Gastrocnemius medialis (tissue), 4 donors: ENCODE results near the gene DVL2. TPM values are rescaled to one million over a fixed set of nuclear protein-coding genes. Genes with fewer than 3 reads are reported as not detected.
A peak's percentile ranks its signal among the peaks of the same experiment; 100 is the strongest.

Source experiments
- ATAC-seq, 2 donors: fragments of 150-250 bp; one replicate each; pipeline ENCODE4 v1.9.1; 2016
- DNase-seq, 2 donors: peaks; one replicate each; pipeline ENCODE4 v3.0.0-alpha.2; 2019
- H3K27ac ChIP-seq, 4 donors: fragments of 200-600 bp; sonication (generic); 1 replicate in 1 of 4; 2 replicates in 3 of 4; pipeline ENCODE4 v1.5.1; 2016 to 2018; ENCODE audit warnings: mild to moderate bottlenecking in 2 of 4, moderate library complexity in 1 of 4
- H3K27me3 ChIP-seq, 3 donors: fragments of 200-600 bp; sonication (generic) in 2 of 3; 1 replicate in 1 of 3; 2 replicates in 2 of 3; pipeline versions ENCODE4 v1.5.1 to v1.6.0; 2016 to 2019; ENCODE audit warnings: mild to moderate bottlenecking in 1 of 3, moderate library complexity in 1 of 3
- H3K36me3 ChIP-seq, 2 donors: fragments of 200-600 bp; sonication (generic) in 1 of 2; one replicate each; pipeline ENCODE4 v1.5.1; 2017 to 2018
- H3K4me1 ChIP-seq, 2 donors: fragments of 200-600 bp; sonication (generic) in 1 of 2; one replicate each; pipeline ENCODE4 v1.5.1; 2016 to 2017; ENCODE audit warnings: mild to moderate bottlenecking in 2 of 2
- H3K4me3 ChIP-seq, 4 donors: fragments of 200-600 bp; sonication (generic) in 3 of 4; 1 replicate in 1 of 4; 2 replicates in 3 of 4; pipeline ENCODE4 v1.5.1; 2016 to 2019; ENCODE audit warnings: mild to moderate bottlenecking in 2 of 4
- H3K9me3 ChIP-seq, 3 donors: fragments of 200-600 bp; sonication (generic) in 2 of 3; 1 replicate in 1 of 3; 2 replicates in 2 of 3; pipeline ENCODE4 v1.5.1; 2016 to 2019
- POLR2A ChIP-seq, 2 donors: fragments of 450-650 bp; IDR thresholded peaks; one replicate each; pipeline ENCODE4 v1.6.1; 2017; ENCODE audit warnings: antibody characterized with exemption in 2 of 2, mild to moderate bottlenecking in 2 of 2, moderate library complexity in 2 of 2
- in situ Hi-C, 4 donors: fragments of 200-750 bp; cut with MboI; loops; one replicate each; pipeline versions ENCODE4 v1.15.0 to v1.8.0; 2017; ENCODE audit warnings: low sequenced_read_pairs in 4 of 4
- intact Hi-C: fragments of 100-400 bp; cut with DNase I; formaldehyde crosslinking; loops from one replicate; pipeline ENCODE4 v1.15.1; 2023; ENCODE audit warnings: low total_unique reads
- total RNA-seq, 4 donors: library from RNA; depleted of rRNA; stranded (reverse); fragments of >200 nt; gene quantifications; one replicate each; pipeline versions ENCODE4 v1.1.0 to v1.2.3, GENCODE V29; 2016
- TF ChIP-seq, protein P1 (sequence below), 5 experiments: fragments of 450-650 bp in 3 of 5; fragments of 200-600 bp in 2 of 5; sonication (generic) in 2 of 5; IDR thresholded peaks in 4 of 5; conservative IDR thresholded peaks in 1 of 5; 1 replicate in 4 of 5; 2 replicates in 1 of 5; pipeline ENCODE4 v1.5.1; 2016 to 2019; ENCODE audit warnings: antibody characterized with exemption in 5 of 5, mild to moderate bottlenecking in 3 of 5, moderate library complexity in 3 of 5

DVL2 gene
- total RNA-seq, 4 donors from 2014 or later, result 15.5 to 22.6 (median 20.5) TPM

DNA sequence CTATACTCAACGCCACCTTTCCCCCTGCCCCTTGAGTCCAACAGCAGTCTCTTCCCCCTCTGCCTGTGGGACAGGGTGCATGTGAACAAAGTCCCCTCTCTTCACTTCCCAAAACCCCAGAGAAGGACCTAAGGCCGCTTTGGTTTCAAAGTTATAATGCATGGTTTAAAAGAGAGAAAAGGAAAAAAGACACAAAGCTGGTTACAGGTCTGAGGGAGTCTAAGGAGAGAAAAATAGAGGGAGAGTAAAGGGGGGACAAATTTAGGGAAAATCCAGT, 9.1 kb upstream of the DVL2 start:
- H3K4me1 ChIP-seq, result peaks cover 32 to 40% of the 10 kb centered on the region in 2 donors
- no peaks in the 10 kb centered on the region for H3K9me3 ChIP-seq
- H3K27me3 ChIP-seq, result no peaks in the 10 kb centered on the region
- intact Hi-C loops (loop anchor here (2.0 to 5.0 kb wide), 2 partner anchors 63 to 909 kb away; partner anchors contain the start of genes EIF5A and PER1), in situ Hi-C loops (no loop called here)
- H3K27ac ChIP-seq, result peak overlapping the region; percentile 92 to 99 (median 98)
- peak overlapping the region; percentile 75 to 99 (median 92) for H3K4me3 ChIP-seq
- H3K36me3 ChIP-seq, result peaks cover 0 to 44% of the 10 kb centered on the region in 2 donors
- TF ChIP-seq POLR2A (IDR thresholded peaks at IDR 0.05), result no peak
- TF ChIP-seq, protein P1, sequence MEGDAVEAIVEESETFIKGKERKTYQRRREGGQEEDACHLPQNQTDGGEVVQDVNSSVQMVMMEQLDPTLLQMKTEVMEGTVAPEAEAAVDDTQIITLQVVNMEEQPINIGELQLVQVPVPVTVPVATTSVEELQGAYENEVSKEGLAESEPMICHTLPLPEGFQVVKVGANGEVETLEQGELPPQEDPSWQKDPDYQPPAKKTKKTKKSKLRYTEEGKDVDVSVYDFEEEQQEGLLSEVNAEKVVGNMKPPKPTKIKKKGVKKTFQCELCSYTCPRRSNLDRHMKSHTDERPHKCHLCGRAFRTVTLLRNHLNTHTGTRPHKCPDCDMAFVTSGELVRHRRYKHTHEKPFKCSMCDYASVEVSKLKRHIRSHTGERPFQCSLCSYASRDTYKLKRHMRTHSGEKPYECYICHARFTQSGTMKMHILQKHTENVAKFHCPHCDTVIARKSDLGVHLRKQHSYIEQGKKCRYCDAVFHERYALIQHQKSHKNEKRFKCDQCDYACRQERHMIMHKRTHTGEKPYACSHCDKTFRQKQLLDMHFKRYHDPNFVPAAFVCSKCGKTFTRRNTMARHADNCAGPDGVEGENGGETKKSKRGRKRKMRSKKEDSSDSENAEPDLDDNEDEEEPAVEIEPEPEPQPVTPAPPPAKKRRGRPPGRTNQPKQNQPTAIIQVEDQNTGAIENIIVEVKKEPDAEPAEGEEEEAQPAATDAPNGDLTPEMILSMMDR (IDR thresholded peaks at IDR 0.05 in 4 of 5, conservative IDR thresholded peaks at IDR 0.05 in 1 of 5), result no peak
- DNase-seq, result no peak
- no peak for ATAC-seq

DNA sequence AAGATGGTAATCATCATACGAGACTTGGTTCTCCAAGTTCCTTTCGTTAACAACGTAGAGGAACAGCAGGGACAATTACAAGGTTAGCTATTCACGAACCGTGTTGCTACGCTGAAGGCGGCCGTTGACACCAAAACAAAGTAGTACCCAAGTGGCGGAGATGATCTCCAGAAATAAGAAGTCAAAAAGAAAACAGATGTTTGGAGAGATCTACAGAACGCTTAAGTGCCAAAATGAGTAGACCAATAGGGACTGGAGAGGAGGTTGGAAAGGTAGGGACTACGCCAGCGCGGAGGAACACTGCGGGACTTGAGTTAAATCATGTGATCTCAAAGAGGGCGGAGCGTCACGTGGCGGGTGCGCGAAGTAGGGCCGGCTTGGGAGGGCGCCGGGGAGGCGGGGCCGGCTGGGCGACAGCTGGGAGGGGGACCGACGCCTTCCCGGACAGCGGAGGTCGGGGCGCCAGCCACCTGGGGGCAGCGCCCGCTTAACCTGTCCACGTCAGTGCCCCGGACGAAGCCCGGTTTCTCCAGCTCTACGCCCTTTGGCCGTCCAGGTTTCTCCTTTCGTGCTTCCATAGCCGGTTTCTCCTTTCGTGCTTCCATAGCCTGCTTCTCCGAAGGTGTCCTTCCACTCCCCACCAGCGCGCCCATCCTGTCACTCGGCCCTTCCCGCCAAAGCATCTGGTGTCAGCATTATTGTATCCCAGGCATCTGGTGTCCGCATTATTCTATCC, 8.6 kb upstream of the DVL2 start:
- TF ChIP-seq POLR2A (IDR thresholded peaks at IDR 0.05), result peak; percentile 74 to 75
- TF ChIP-seq, protein P1 (IDR thresholded peaks at IDR 0.05 in 4 of 5, conservative IDR thresholded peaks at IDR 0.05 in 1 of 5), result peak in 3 of 5 experiments; percentile 15 to 27 (median 20)
- peak overlapping the region; percentile 75 to 99 (median 92) for H3K4me3 ChIP-seq
- H3K27ac ChIP-seq, result peak overlapping the region; percentile 92 to 99 (median 98)
- H3K36me3 ChIP-seq, result peaks cover 0 to 44% of the 10 kb centered on the region in 2 donors
- in situ Hi-C loops (no loop called here), intact Hi-C loops (loop anchor here (2.0 to 5.0 kb wide), 2 partner anchors 64 to 909 kb away; partner anchors contain the start of genes EIF5A and PER1)
- ATAC-seq (peak; percentile 40 to 42), DNase-seq (peak; percentile 92 to 96)
- H3K4me1 ChIP-seq, result peaks cover 27 to 35% of the 10 kb centered on the region in 2 donors
- H3K9me3 ChIP-seq, result no peaks in the 10 kb centered on the region
- H3K27me3 ChIP-seq, result no peaks in the 10 kb centered on the region

DNA sequence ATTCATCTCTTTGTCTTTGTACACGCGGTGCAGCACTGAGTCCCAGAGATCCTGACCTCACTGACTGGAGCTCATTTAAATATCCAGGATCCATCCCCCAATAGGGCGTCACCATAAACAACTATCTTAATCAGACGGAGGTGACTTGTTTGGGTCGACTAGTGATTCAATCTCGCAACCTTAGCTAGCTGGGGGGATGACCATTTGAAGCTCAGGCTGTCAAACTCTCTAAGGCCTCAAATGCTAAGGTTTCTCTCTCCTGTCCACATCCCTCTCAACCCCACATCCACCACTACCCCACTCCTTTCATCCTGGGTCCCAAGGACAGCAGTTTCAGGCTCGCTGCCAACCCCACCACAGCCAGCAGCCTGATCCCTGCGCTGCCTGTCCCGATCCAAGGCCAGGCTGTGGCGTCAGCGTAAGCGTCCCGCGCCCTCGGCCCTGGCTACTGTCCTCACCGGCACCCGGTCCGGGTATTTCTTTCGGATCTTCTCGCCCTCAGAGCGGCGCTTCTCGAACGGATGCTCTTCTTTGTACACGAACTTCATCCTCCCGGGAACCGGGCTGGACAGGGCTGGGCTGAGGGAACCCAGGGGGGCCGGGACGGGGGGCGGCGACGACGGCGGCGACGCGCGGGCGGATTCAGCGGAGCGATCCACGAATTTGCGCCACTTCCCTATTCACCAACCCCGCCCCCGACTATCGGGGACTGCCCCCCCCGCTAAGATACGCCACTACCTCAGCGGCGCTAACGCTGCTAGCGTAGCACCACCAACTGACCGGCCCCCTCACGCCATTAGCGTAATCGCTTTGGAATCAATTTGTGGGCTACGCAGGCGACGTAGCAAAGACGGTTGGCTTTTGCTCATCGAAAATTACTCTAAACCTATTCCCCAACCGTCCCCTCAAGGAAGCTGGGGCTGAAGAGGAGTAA, 7.7 kb upstream of the DVL2 start, which contains the start of gene GABARAP:
Gene GABARAP (minus strand): TSS at position 667 of the 934 bp plus-strand sequence. CDS start 119 bp downstream, at position 548.
- Histone ChIP-seq H3K36me3 (peaks cover 0 to 43% of the 10 kb centered on the region in 2 donors), H3K27me3 (no peaks in the 10 kb centered on the region), H3K9me3 (no peaks in the 10 kb centered on the region), H3K4me1 (peaks cover 28 to 29% of the 10 kb centered on the region in 2 donors), H3K4me3 (peak within 1 kb of the TSS; percentile 75 to 99 (median 92)), H3K27ac (peak within 1 kb of the TSS; percentile 92 to 99 (median 98))
- in situ Hi-C loops (no loop called here), intact Hi-C loops (loop anchor here (2.0 to 5.0 kb wide), 2 partner anchors 65 to 910 kb away; partner anchors contain the start of genes EIF5A and PER1)
- ATAC-seq (peak; percentile 30 to 41), DNase-seq (peak; percentile 88 to 92)
- peak; percentile 81 to 86 for TF ChIP-seq POLR2A (IDR thresholded peaks at IDR 0.05)
- TF ChIP-seq, protein P1 (IDR thresholded peaks at IDR 0.05 in 4 of 5, conservative IDR thresholded peaks at IDR 0.05 in 1 of 5), result no peak

DNA sequence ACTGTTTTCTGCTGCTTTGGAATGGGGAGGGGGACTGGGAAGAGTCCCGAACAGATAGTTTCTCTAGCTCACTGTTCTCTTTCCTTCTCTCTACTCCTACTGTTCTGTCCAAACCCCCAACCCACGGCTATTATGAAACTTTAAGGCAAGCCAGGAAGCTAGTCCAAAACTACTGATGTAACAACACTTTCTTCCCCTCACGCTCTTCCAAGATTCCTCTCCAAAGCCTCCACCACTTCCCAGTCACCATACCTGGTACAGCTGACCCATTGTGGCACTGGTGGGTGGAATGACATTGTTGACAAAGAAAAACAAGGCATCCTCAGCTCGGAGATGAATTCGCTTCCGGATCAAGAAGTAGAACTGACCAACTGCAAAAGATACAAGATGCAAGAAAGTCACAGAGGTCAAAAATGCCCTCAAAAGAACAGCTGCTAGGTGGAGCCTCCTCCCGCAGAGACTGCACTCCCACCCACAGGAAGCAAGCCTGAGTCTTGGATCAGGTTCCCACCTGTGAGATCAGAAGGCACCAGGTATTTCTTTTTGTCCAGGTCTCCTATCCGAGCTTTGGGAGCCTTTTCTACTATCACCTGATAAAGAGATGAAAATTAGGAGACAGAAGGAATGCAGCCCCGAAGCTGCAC, 6.9 kb upstream of the DVL2 start:
- H3K9me3 ChIP-seq, result no peaks in the 10 kb centered on the region
- H3K36me3 ChIP-seq, result peaks cover 0 to 40% of the 10 kb centered on the region in 2 donors
- in situ Hi-C loops, result no loop called here
- peaks cover 26 to 30% of the 10 kb centered on the region in 2 donors for H3K4me1 ChIP-seq
- no peak for ATAC-seq
- no peaks in the 10 kb centered on the region for H3K27me3 ChIP-seq
- H3K4me3 ChIP-seq, result peak overlapping the region; percentile 75 to 99 (median 92)
- DNase-seq, result no peak
- H3K27ac ChIP-seq, result peak overlapping the region; percentile 92 to 99 (median 98)
- TF ChIP-seq, protein P1 (IDR thresholded peaks at IDR 0.05 in 4 of 5, conservative IDR thresholded peaks at IDR 0.05 in 1 of 5), result no peak
- TF ChIP-seq POLR2A (IDR thresholded peaks at IDR 0.05), result no peak
- intact Hi-C loops, result loop anchor here (5.0 kb wide), 1 partner anchor 911 kb away; the partner anchor contains the start of gene PER1
